ENCODE measurements around the gene TBCK.

DNA sequence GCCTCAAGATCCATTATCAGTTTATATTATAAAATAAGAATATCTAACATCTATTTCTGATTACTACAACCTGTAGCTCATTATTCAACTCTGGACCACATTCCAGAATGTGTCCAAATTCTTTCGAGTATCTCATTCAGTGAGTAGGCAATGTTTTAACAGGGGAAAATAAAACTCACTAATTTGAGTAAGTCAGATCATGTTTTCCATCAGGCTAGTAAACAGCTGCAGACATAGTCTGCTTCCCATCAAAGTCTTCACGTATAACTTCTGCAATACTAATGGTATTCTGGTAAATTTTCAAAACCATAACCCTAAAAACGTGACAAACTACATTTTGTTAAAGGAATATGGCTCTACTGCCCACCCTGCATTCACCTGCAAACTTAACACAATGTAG lies 31.8 kb downstream of the TBCK start:
- TF ChIP-seq, protein P1, sequence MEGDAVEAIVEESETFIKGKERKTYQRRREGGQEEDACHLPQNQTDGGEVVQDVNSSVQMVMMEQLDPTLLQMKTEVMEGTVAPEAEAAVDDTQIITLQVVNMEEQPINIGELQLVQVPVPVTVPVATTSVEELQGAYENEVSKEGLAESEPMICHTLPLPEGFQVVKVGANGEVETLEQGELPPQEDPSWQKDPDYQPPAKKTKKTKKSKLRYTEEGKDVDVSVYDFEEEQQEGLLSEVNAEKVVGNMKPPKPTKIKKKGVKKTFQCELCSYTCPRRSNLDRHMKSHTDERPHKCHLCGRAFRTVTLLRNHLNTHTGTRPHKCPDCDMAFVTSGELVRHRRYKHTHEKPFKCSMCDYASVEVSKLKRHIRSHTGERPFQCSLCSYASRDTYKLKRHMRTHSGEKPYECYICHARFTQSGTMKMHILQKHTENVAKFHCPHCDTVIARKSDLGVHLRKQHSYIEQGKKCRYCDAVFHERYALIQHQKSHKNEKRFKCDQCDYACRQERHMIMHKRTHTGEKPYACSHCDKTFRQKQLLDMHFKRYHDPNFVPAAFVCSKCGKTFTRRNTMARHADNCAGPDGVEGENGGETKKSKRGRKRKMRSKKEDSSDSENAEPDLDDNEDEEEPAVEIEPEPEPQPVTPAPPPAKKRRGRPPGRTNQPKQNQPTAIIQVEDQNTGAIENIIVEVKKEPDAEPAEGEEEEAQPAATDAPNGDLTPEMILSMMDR (IDR thresholded peaks at IDR 0.05): no peak
- TF ChIP-seq FOXJ3 (CRISPR knock-in tag; IDR thresholded peaks at IDR 0.05): no peak
- TF ChIP-seq, protein P2, sequence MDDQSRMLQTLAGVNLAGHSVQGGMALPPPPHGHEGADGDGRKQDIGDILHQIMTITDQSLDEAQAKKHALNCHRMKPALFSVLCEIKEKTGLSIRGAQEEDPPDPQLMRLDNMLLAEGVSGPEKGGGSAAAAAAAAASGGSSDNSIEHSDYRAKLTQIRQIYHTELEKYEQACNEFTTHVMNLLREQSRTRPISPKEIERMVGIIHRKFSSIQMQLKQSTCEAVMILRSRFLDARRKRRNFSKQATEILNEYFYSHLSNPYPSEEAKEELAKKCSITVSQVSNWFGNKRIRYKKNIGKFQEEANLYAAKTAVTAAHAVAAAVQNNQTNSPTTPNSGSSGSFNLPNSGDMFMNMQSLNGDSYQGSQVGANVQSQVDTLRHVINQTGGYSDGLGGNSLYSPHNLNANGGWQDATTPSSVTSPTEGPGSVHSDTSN (IDR thresholded peaks at IDR 0.05): peak; percentile 42
- TF ChIP-seq EP300 (IDR thresholded peaks at IDR 0.05; ENCODE audit: borderline replicate concordance in 1 of 2, low read depth in 1 of 2, low read length in 1 of 2): peak in 1 of 2 experiments; percentile 44; a peak in 2 of 4 replicates
- no peak for TF ChIP-seq RFX5 (IDR thresholded peaks at IDR 0.05; ENCODE audit: low read length)
- no peak for TF ChIP-seq JUND (IDR thresholded peaks at IDR 0.05)
- TF ChIP-seq, protein P3, sequence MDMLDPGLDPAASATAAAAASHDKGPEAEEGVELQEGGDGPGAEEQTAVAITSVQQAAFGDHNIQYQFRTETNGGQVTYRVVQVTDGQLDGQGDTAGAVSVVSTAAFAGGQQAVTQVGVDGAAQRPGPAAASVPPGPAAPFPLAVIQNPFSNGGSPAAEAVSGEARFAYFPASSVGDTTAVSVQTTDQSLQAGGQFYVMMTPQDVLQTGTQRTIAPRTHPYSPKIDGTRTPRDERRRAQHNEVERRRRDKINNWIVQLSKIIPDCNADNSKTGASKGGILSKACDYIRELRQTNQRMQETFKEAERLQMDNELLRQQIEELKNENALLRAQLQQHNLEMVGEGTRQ (IDR thresholded peaks at IDR 0.05; ENCODE audit: borderline replicate concordance, low read depth, low read length): no peak
- no peak for TF ChIP-seq RAD21 (IDR thresholded peaks at IDR 0.05; ENCODE audit: low read length)
- no peak for TF ChIP-seq POLR2AphosphoS5 (IDR thresholded peaks at IDR 0.05; ENCODE audit: low read depth, low read length)

All from SK-N-SH (cell line).